Stimulated activated naive CD4-positive, alpha-beta T cell (primary cell): ENCODE results near the gene VAV3.

ENCODE experiments used
- DNase-seq, 6 experiments: peaks; one replicate each; lab custom pipeline; 2025; lab: John Stamatoyannopoulos, UW

Gene VAV3

GRCh38 chr1:107974090-107974489 is 9.1 kb upstream of the VAV3 start:
- no peak for DNase-seq

GRCh38 chr1:107972391-107973180 is 7.6 kb upstream of the VAV3 start:
- no peak for DNase-seq

- DNase-seq, result no peak
Observed at GRCh38 chr1:107966550-107966949, 1.6 kb upstream of the VAV3 start.

GRCh38 chr1:107964336-107965109 is 457 bp downstream of the VAV3 start:
- peak; percentile 9 to 66 (median 18) for DNase-seq

GRCh38 chr1:107963601-107964335 is 1.2 kb downstream of the VAV3 start:
- peak; percentile 2 to 67 (median 44) for DNase-seq

DNA sequence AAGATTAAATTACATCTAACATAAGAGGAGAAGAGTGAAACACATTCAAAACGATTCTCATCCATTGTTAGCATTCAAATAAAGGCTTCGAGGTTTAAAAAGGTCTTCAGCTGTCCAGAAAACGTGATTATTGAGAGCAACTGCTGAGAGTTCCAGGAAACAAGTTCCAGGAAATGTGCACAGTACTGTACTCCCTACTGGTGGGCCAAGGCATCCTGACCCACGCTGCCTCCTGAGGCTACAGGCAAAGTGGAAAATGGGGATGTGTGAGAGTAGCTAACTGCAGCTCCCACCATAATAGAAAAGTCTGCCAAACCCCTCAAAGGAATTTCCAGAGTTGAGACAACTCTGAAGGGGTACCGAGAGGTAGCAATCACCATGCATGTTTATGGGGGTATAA is 2.0 kb downstream of the VAV3 start:
- no peak for DNase-seq

- no peak for DNase-seq
Observed at GRCh38 chr1:107954719-107955415, 10.1 kb downstream of the VAV3 start.

- no peak for DNase-seq
Observed at GRCh38 chr1:107954126-107954525, 10.9 kb downstream of the VAV3 start.

DNA sequence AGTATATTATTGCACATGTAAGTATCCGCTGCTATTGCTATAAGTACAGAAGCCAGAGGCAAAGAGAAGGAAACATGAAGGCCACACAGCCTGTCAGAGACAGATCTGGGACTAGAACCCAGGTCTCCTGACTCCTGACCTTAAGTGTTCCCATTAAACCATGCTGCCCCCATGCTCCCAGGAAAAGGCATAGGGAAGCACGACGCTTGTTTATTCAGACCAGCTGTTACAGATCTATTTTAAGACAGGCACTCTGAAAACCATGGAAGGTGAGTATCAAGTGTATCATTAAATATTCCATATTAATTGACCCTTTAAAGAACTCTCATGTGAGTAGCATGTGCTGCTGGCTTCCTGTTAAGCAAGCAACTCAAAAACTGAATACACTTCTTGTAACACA is 11.4 kb downstream of the VAV3 start:
- DNase-seq, result no peak

- DNase-seq, result no peak
Observed at GRCh38 chr1:107952989-107953388, 12.0 kb downstream of the VAV3 start.

DNA sequence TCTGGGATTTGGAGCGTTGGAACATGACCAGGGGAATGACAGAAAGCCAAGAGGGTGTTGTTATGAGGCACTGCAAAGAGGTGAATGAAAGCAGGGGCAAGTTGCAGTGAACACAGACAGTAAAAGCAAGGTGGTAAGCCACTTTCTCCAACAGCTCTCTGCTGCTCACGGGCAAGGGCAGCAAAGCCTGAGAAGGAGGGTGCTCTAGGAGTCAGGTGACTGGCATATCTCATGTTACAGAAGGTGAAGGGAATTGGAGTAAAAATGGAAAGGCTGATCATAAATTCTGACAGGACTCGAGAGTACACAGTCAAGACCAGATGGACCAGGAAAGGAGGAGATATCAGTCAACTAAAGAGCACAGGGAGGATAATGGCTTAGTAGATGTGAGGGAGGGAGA is 14.5 kb downstream of the VAV3 start:
- DNase-seq, result peak in 1 of 6 experiments; percentile 8

GRCh38 chr1:107949467-107950253 is 15.3 kb downstream of the VAV3 start:
- DNase-seq, result no peak

GRCh38 chr1:107946794-107947193 is 18.2 kb downstream of the VAV3 start:
- DNase-seq, result no peak

DNA sequence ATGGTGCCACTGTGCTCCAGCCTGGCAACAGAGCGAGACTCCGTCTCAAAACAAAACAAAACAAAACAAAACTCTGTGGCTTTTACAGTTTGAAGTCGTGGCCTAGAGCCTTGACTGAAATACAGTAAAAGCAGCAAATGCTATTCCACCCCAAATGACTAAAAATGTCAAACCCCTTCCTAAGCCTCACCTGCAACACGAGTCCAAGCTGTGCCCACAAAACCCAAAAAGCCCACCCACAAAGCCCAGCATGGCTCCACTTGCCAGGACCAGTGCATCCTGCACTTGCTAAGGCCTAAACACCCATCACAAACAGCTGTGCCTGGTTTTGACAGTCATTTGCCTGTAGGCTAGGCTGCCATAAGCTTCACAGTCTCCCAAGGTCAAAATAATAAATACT is 21.3 kb downstream of the VAV3 start:
- DNase-seq, result no peak

DNA sequence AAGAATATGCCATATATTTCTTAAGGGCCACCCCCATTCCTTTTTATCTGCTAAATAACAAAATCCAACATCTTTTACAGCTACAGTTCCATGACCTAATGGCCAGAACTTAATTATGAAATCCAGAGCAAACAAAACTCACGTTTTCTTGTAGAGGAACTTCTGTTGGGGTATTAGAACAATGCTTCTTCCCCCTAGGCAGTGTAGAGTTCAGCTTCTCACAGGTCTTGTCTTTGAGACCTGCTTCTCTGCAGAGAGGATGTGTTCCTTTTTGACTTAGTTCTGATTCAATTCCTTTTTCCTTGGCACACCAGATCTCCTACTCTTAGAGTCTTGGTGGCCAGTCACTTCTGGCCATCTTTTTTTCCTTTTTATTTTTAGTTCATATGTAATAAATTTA is 22.2 kb downstream of the VAV3 start:
- no peak for DNase-seq

GRCh38 chr1:107941531-107941930 is 23.4 kb downstream of the VAV3 start:
- DNase-seq, result no peak

GRCh38 chr1:107941123-107941522 is 23.9 kb downstream of the VAV3 start:
- no peak for DNase-seq

GRCh38 chr1:107940701-107941100 is 24.3 kb downstream of the VAV3 start:
- no peak for DNase-seq

DNA sequence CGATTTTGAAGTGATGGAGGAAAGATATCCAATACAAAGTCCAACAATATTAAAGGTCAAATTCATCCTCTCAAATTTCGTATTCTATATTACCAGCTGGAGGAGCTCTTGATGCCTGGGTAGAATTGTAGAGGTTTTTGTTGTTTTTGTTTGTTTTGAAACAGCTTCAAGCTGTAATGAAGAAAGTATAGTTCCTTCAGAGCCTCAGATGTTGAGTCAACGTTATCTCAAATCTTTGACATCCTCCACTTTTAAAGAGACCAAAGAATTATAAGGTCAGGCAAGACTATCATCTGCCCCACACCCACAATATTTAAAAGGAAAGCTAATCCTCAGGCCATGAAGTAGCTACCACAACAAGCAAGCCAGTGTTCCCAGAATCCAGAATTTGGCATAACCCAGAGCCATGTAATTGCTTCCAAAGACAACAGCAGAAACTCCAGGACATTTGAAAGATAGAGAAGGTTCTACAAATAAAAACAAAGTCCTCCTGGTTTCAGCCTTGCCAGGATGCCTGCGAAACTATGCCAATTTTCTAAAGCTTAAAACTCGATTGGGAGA is 24.9 kb downstream of the VAV3 start:
- DNase-seq, result no peak

GRCh38 chr1:107939256-107939655 is 25.7 kb downstream of the VAV3 start:
- DNase-seq, result no peak
